NT2/D1 (cell line): ENCODE data around the gene CDH4.

Experiments used
- SUZ12 ChIP-seq: IDR thresholded peaks from 2 replicates; pipeline ENCODE4 v1.6.1; 2011; ENCODE audit not compliant: insufficient read length, insufficient read depth; ENCODE audit errors: extremely low read depth
- YY1 ChIP-seq: IDR thresholded peaks from 2 replicates; pipeline ENCODE4 v1.6.1; 2011; ENCODE audit not compliant: insufficient read length, insufficient read depth
- ZNF274 ChIP-seq: IDR thresholded peaks from 2 replicates; pipeline ENCODE4 v1.6.1; 2011; ENCODE audit warnings: mild to moderate bottlenecking, low read depth, low read length

DNA sequence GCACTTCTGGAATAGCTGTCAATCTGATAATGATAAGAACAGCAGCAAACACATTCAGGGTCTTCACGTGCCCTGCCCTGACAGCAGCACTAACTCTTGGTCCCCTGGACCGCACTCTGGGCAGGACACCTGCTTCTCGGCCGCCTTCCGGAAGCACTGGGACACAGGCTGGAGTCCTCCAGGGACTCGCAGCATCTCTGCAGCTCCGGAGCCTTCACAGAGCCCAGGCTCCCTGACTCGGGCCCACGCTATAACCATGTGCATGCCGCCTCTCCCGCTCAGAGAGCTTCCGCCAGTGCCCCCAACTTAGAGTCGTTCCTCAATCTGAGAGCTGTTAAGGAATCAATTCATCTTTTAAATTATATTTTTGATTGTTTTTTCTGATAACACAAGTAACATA lies 436.4 kb downstream of the CDH4 start:
- TF ChIP-seq YY1 = no peak
- TF ChIP-seq ZNF274 = no peak
- TF ChIP-seq SUZ12 = no peak
